Tibial nerve (tissue), 4 donors: ENCODE measurements around the gene TMEM9B. TPM values are rescaled to one million over a fixed set of nuclear protein-coding genes. Genes with fewer than 3 reads are reported as not detected.
A peak's percentile ranks its signal among the peaks of the same experiment; 100 is the strongest.
"Not testable (repeated sequence)": the region's sequence is repeated elsewhere in the genome, so short reads cannot be mapped to it uniquely, and the experiment has no call there.

ENCODE experiments used
- DNase-seq, 2 donors: peaks; one replicate each; pipeline ENCODE4 v3.0.0-alpha.2; 2019; ENCODE audit warnings: low spot score in 2 of 2
- H3K27ac ChIP-seq, 4 donors: fragments of 200-600 bp; sonication (generic) in 3 of 4; one replicate each; pipeline ENCODE4 v1.5.1; 2017 to 2019; ENCODE audit warnings: mild to moderate bottlenecking in 1 of 4
- H3K27me3 ChIP-seq, 2 donors: fragments of 200-600 bp; sonication (generic) in 1 of 2; one replicate each; pipeline versions ENCODE4 v1.5.1 to v1.6.0; 2017 to 2019
- H3K36me3 ChIP-seq, 3 donors: fragments of 200-600 bp; sonication (generic); one replicate each; pipeline ENCODE4 v1.5.1; 2018 to 2019
- H3K4me1 ChIP-seq, 4 donors: fragments of 200-600 bp; sonication (generic) in 3 of 4; one replicate each; pipeline ENCODE4 v1.5.1; 2017 to 2019
- H3K4me3 ChIP-seq, 4 donors: fragments of 200-600 bp; sonication (generic) in 3 of 4; one replicate each; pipeline ENCODE4 v1.5.1; 2017 to 2019; ENCODE audit warnings: mild to moderate bottlenecking in 1 of 4, moderate library complexity in 1 of 4
- H3K9me3 ChIP-seq, 4 donors: fragments of 200-600 bp; sonication (generic) in 3 of 4; one replicate each; pipeline ENCODE4 v1.5.1; 2017 to 2019
- CTCF ChIP-seq, 5 experiments: fragments of 200-600 bp in 3 of 5; fragments of 450-650 bp in 2 of 5; sonication (generic) in 3 of 5; IDR thresholded peaks; one replicate each; pipeline ENCODE4 v1.5.1; 2016 to 2019; ENCODE audit warnings: antibody characterized with exemption in 5 of 5, mild to moderate bottlenecking in 3 of 5, moderate library complexity in 2 of 5
- EP300 ChIP-seq, 2 donors: sonication (generic); formaldehyde crosslinking; IDR thresholded peaks; one replicate each; pipeline ENCODE4 v1.6.1; 2017; ENCODE audit warnings: antibody characterized with exemption in 2 of 2, mild to moderate bottlenecking in 1 of 2
- POLR2A ChIP-seq, 2 donors: fragments of 450-650 bp; IDR thresholded peaks; one replicate each; pipeline ENCODE4 v1.6.1; 2017; ENCODE audit warnings: antibody characterized with exemption in 2 of 2, mild to moderate bottlenecking in 2 of 2, moderate library complexity in 2 of 2
- WGBS, 2 donors: methylation state at CpG; one replicate each; pipeline ENCODE4 v1.1.5; 2018; 5-methylcytosine and 5-hydroxymethylcytosine counted together
- total RNA-seq, 4 donors: library from RNA; depleted of rRNA; stranded (reverse); fragments of >200 nt; gene quantifications; one replicate each; pipeline ENCODE4 v1.1.0, GENCODE V29; 2016

TMEM9B gene
- total RNA-seq: 10 to 100 TPM; 48.0 to 57.0 (median 50.1) TPM

GRCh38 chr11:8964324-8965320 is at the start of gene TMEM9B:
Gene TMEM9B (minus strand): TSS chr11:8964442. CDS start chr11:8964313, 129 bp downstream.
- H3K36me3 ChIP-seq: peaks cover 0 to 5% (median 0%) of the 10 kb centered on the region in 3 donors
- 0% methylated on average over 12 to 60 of the region's 67 CpGs for WGBS, 2 donors
- H3K4me3 ChIP-seq: peak within 1 kb of the TSS; percentile 72 to 99 (median 87)
- H3K4me1 ChIP-seq: peaks cover 0 to 50% (median 17%) of the 10 kb centered on the region in 4 donors
- H3K9me3 ChIP-seq: no peaks in the 10 kb centered on the region
- peak within 1 kb of the TSS; percentile 84 to 96 (median 94) for H3K27ac ChIP-seq
- H3K27me3 ChIP-seq: no peaks in the 10 kb centered on the region
- TF ChIP-seq CTCF (IDR thresholded peaks at IDR 0.05) (peak in 1 of 5 experiments; percentile 39), POLR2A (IDR thresholded peaks at IDR 0.05) (peak; percentile 82 to 90), EP300 (IDR thresholded peaks at IDR 0.05) (peak; percentile 31 to 95)
- peak; percentile 79 to 84 for DNase-seq

GRCh38 chr11:9013373-9013772 is 49.1 kb upstream of the TMEM9B start:
- TF ChIP-seq CTCF (IDR thresholded peaks at IDR 0.05) (no peak), POLR2A (IDR thresholded peaks at IDR 0.05) (no peak), EP300 (IDR thresholded peaks at IDR 0.05) (no peak)
- H3K9me3 ChIP-seq: peaks cover 0 to 8% (median 0%) of the 10 kb centered on the region in 4 donors
- WGBS, 2 donors: 89 to 93% methylated on average over 4 of the region's 4 CpGs

GRCh38 chr11:9009538-9009937 is 45.3 kb upstream of the TMEM9B start:
- H3K4me3 ChIP-seq, H3K4me1 ChIP-seq, H3K27ac ChIP-seq, H3K9me3 ChIP-seq, DNase-seq, H3K36me3 ChIP-seq, H3K27me3 ChIP-seq: not testable (repeated sequence)
- WGBS, 2 donors: 53 to 82% methylated on average over 1 of the region's 1 CpG

More at GRCh38 chr11:9013373-9013772, 49.1 kb upstream of the TMEM9B start:
- H3K27me3 ChIP-seq: no peaks in the 10 kb centered on the region
- no peak for DNase-seq
- H3K36me3 ChIP-seq: no peaks in the 10 kb centered on the region
- H3K4me3 ChIP-seq: no peak overlapping the region
- peaks cover 0 to 16% (median 0%) of the 10 kb centered on the region in 4 donors for H3K4me1 ChIP-seq
- no peak overlapping the region for H3K27ac ChIP-seq

GRCh38 chr11:9008661-9009060 is 44.4 kb upstream of the TMEM9B start:
- TF ChIP-seq POLR2A (IDR thresholded peaks at IDR 0.05) (no peak), EP300 (IDR thresholded peaks at IDR 0.05) (no peak), CTCF (IDR thresholded peaks at IDR 0.05) (no peak)
- Histone ChIP-seq H3K4me1 (peaks cover 0 to 10% (median 4%) of the 10 kb centered on the region in 4 donors), H3K4me3 (no peak overlapping the region), H3K36me3 (no peaks in the 10 kb centered on the region), H3K27ac (no peak overlapping the region), H3K9me3 (peaks cover 0 to 8% (median 0%) of the 10 kb centered on the region in 4 donors), H3K27me3 (peaks cover 0 to 7% of the 10 kb centered on the region in 2 donors)
- no peak for DNase-seq
- WGBS, 2 donors: 67 to 81% methylated on average over 1 of the region's 1 CpG

GRCh38 chr11:9008011-9008550 is 43.8 kb upstream of the TMEM9B start:
- 59 to 61% methylated on average over 3 of the region's 3 CpGs for WGBS, 2 donors
- DNase-seq: no peak
- H3K4me3 ChIP-seq: no peak overlapping the region
- H3K27me3 ChIP-seq: peaks cover 0 to 13% of the 10 kb centered on the region in 2 donors
- no peaks in the 10 kb centered on the region for H3K36me3 ChIP-seq
- H3K9me3 ChIP-seq: peaks cover 0 to 8% (median 0%) of the 10 kb centered on the region in 4 donors
- peaks cover 0 to 16% (median 10%) of the 10 kb centered on the region in 4 donors for H3K4me1 ChIP-seq
- no peak overlapping the region for H3K27ac ChIP-seq
- TF ChIP-seq CTCF (IDR thresholded peaks at IDR 0.05): no peak
- no peak for TF ChIP-seq POLR2A (IDR thresholded peaks at IDR 0.05)
- TF ChIP-seq EP300 (IDR thresholded peaks at IDR 0.05): no peak
